Superior temporal gyrus (tissue), 1 donor: ENCODE results near the gene ZCCHC2.

Source experiments
- DNase-seq: peaks from one replicate; pipeline ENCODE4 v3.0.0-alpha.2; 2016; ENCODE audit errors: extremely low spot score

ZCCHC2 gene

DNA sequence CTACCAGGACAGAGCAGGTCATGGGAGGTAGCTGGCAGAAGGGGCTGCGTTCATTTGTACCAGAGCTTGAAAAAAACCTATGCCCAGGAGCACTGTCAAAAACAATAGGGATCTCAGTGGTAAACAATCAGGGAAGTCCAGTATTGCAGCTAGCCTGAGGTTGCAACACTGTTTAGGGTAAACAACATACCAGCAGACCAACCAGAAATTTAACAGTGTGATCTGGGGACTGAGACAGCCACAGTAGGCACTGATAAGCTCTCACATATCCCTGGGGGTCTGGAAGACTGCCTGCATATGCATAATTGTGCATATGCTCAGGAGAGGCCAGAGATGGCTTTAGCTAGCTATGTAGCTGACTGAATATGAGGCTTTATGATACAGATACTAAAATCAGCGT is 12.0 kb upstream of the ZCCHC2 start:
- no peak for DNase-seq

DNA sequence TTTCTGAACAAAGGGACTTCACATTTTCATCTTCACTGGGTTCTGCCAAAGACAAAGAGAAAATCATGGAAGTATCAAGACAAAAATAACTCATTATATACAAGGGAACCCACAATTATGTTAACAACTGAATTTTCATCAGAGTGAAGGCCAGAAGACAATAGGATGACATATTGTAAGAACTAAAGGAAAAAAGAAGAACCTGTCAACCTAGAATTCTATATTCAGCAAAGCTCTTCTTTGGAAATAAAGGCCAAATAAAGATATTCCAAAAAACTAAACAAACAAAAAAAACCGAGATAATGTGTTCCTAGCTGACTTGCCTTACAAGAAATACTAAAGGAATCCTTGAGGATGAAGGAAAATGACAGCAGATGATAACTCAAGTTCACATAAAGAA is 10.3 kb upstream of the ZCCHC2 start:
- DNase-seq: no peak

DNA sequence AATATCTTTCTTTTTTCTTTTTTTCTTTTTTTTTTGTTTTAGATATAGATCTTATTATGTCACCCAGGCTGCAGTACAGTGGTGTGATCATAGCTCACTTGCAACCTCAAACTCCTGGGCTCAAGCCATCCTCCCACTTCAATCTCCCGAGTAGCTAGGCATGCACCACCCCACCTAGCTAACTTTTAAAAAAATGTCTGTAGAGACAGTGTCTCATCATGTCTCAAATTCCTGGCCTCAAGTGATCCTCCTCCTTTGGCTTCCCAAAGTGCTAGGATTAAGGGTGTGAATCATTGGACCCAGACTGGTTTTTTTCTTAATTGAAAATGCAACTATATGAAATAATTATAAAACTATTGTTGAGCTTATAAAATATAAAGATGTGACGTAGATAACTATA is 9.8 kb upstream of the ZCCHC2 start:
- no peak for DNase-seq

DNA sequence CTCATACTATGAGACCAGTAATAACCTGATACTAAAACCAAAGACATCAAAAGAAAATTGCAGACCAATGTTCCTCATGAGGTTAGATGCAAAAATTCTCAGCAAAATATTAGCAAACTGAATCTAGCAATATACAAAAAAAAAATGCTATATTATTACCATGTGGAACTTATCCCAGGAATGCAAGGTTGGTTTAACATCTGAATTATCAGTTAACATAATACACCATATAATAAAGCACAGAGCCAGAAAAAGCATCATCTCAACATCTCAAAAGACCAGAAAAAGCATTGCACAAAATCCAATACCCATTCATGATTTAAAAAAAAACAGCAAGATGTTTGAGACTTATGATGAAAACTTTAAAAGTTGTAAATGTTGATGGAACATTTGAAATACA is 8.3 kb upstream of the ZCCHC2 start:
- DNase-seq: no peak

DNA sequence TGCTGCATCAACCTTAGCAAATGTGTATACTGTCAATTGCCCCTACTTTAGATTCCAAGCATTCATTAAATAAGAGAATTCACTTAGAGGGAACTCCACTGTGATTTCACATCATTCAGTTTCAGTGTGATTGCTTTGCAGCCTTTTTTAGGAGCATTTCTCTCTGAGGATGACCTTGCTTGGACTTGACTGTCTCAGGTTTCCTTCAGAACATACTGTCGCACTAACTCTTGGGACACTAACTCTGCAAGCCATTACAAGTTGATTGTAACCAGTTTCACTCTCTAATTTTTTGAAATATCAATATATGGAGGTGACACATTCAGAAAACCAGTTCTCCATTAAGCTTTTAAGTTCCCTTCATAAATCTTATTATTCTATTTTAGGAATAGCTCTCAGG is 6.6 kb upstream of the ZCCHC2 start:
- no peak for DNase-seq

- DNase-seq: no peak
Measured at GRCh38 chr18:62518460-62519375, 4.1 kb upstream of the ZCCHC2 start.

GRCh38 chr18:62519684-62520083 is 3.1 kb upstream of the ZCCHC2 start:
- DNase-seq: no peak

- no peak for DNase-seq
Measured at GRCh38 chr18:62521082-62521481, 1.7 kb upstream of the ZCCHC2 start.

GRCh38 chr18:62521593-62521992 is 1.2 kb upstream of the ZCCHC2 start:
- no peak for DNase-seq

DNA sequence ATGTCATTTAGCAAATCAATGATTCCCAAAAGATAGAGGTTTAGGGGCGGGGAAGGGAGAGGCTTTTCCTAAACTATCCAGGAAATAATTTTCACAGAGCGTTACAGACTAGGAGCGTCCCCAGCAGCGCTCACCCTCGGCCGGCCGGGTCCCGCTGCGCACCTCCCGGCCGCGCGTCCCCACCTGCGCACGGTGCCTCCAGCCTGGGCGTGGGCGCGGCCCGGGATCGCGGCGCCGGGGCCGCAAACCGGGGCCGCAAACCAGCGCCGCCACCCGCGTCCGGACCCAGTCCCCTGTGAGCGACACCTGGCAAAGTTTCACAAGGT is 684 bp upstream of the ZCCHC2 start:
- DNase-seq: no peak

DNA sequence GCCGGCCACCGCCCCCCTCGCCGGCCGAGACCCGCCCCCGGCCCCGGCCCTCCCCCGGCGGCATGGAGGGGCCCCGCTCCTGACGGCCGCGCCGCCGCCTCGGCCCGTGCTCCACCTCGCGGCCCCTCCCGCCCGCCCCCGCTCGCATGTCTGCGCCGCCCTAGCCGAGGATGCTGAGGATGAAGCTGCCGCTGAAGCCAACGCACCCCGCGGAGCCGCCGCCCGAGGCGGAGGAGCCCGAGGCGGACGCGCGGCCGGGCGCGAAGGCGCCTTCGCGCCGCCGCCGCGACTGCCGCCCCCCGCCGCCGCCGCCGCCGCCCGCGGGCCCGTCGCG is 397 bp downstream of the ZCCHC2 start:
- DNase-seq: no peak

- DNase-seq: no peak
Measured at GRCh38 chr18:62523631-62524439, 1.0 kb downstream of the ZCCHC2 start.

GRCh38 chr18:62524440-62525200 is 1.8 kb downstream of the ZCCHC2 start:
- peak; percentile 67 for DNase-seq

DNA sequence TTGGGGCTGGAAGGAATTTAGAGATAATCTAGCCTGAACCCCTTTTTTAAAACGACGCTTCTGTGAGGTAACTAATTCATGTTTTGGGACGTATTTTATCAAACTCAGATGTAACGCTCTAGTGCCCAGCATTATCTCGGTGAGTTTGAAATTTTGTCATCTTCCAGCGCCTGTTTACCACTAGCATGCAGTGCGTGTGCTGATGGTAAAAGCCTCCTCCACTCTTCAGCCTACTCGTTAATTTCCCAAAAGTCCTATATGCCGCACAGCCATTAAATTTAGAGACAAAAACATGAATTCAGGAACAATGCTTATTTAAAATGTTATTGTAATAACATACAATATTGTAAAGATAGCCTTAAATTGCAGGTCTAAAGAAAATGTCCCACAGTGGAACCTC is 2.8 kb downstream of the ZCCHC2 start:
- DNase-seq: peak; percentile 64

GRCh38 chr18:62526098-62527025 is 3.5 kb downstream of the ZCCHC2 start:
- DNase-seq: peak; percentile 77

GRCh38 chr18:62529597-62529996 is 6.8 kb downstream of the ZCCHC2 start:
- DNase-seq: no peak

- no peak for DNase-seq
Measured at GRCh38 chr18:62531078-62531477, 8.3 kb downstream of the ZCCHC2 start.

GRCh38 chr18:62531931-62532330 is 9.1 kb downstream of the ZCCHC2 start:
- no peak for DNase-seq

DNA sequence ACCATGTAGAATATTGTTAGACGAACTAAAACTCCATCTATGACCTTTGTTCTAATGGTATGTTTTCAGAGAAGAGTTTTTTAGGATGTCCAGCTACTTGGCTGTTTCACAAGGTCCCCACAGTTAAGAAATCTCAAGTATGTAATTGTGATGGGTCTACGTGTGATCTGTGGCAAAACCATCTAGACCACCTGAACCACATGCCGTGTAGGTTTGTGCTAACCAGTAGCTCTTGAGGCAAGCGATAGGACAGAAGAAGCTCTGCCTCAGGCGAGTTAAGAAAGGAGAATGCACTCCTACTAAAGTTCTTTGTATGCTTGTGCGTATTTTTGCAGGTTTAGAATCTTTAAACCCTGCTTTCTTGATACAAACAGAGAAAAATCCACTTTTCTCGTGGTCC is 13.2 kb downstream of the ZCCHC2 start:
- DNase-seq: no peak

DNA sequence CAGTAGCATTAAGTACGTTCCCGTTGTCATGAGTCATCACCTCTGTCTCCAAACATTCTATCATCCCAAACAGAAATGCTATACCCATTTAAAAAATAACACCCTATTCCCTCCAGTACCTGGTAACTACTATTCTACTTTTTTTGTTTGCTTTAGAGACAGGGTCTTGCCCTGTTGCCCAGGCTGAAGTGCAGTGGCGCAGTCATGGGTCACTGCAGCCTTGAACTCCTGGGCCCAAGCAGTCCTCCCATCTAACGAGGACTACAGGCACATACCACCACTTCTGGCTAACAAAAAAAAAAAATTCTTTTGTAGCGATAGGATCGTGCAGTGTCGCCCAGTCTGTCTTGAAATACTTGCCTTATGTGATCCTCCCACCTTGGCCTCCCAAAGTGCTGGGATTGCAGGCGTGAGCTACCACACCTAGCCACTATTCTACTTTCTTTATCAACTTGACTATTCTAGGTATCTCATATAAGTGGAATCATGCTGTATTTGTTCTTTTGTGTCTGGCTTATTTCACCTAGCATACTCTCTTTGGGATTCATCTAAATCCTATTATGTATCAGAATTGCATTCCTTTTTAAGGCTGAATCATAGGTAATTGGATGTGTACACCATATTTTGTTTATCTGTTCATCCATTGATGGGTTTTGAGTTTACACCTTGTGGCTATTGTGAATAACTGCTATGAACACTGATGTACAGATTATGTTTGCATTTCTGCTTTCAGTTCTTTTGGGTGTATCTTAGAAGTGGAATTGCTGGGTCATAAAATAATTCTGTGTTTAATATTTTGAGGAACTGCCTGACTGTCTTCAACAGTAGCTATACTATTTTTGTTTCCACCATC is 14.4 kb downstream of the ZCCHC2 start:
- DNase-seq: no peak
